ENCODE data around the gene NLRC4.
"Not testable (repeated sequence)": the region's sequence is repeated elsewhere in the genome, so short reads cannot be mapped to it uniquely, and the experiment has no call there.

NLRC4 gene

GRCh38 chr2:32242331-32242730 is 22.4 kb downstream of the NLRC4 start:
- DNase-seq (ENCODE audit: low read depth in 2 of 2), result no peak

GRCh38 chr2:32237996-32238395 is 26.7 kb downstream of the NLRC4 start:
- no peak for DNase-seq (ENCODE audit: low read depth in 2 of 2)

GRCh38 chr2:32237488-32237887 is 27.2 kb downstream of the NLRC4 start:
- DNase-seq (ENCODE audit: low read depth in 2 of 2), result no peak

GRCh38 chr2:32235315-32235714 is 29.4 kb downstream of the NLRC4 start:
- no peak for DNase-seq (ENCODE audit: low read depth in 2 of 2)

GRCh38 chr2:32231959-32232358 is 32.7 kb downstream of the NLRC4 start:
- no peak for DNase-seq (ENCODE audit: low read depth in 2 of 2)

- no peak for DNase-seq (ENCODE audit: low read depth in 2 of 2)
Measured at GRCh38 chr2:32229635-32230034, 35.1 kb downstream of the NLRC4 start.

- DNase-seq (ENCODE audit: low read depth in 2 of 2), result no peak
Measured at GRCh38 chr2:32228181-32228580, 36.5 kb downstream of the NLRC4 start.

GRCh38 chr2:32227492-32227891 is 37.2 kb downstream of the NLRC4 start:
- DNase-seq (ENCODE audit: low read depth in 2 of 2), result no peak

- no peak for DNase-seq (ENCODE audit: low read depth in 2 of 2)
Measured at GRCh38 chr2:32222966-32223365, 41.7 kb downstream of the NLRC4 start.

GRCh38 chr2:32220445-32220844 is 44.2 kb downstream of the NLRC4 start:
- DNase-seq (ENCODE audit: low read depth in 2 of 2), result no peak

GRCh38 chr2:32212295-32212694 is 52.4 kb downstream of the NLRC4 start:
- no peak for DNase-seq (ENCODE audit: low read depth in 2 of 2)

GRCh38 chr2:32210767-32211408 is 53.8 kb downstream of the NLRC4 start:
- no peak for DNase-seq (ENCODE audit: low read depth in 2 of 2)

GRCh38 chr2:32203428-32203827 is 61.3 kb downstream of the NLRC4 start:
- DNase-seq (ENCODE audit: low read depth in 2 of 2), result not testable (repeated sequence)

- no peak for DNase-seq (ENCODE audit: low read depth in 2 of 2)
Measured at GRCh38 chr2:32200814-32201213, 63.9 kb downstream of the NLRC4 start.

GRCh38 chr2:32192418-32192817 is 72.3 kb downstream of the NLRC4 start:
- DNase-seq (ENCODE audit: low read depth in 2 of 2), result no peak

- DNase-seq (ENCODE audit: low read depth in 2 of 2), result no peak
Measured at GRCh38 chr2:32189011-32189410, 75.7 kb downstream of the NLRC4 start.

GRCh38 chr2:32182667-32183066 is 82.0 kb downstream of the NLRC4 start:
- no peak for DNase-seq (ENCODE audit: low read depth in 2 of 2)

Measured in stimulated activated CD8-positive, alpha-beta memory T cell treated with anti-CD3 and anti-CD28 coated beads, Interleukin-15, amount 100 ng/mL, for 4 hours (primary cell).